ENCODE data around the gene ADH1B. TPM values are rescaled to one million over a fixed set of nuclear protein-coding genes. Genes with fewer than 3 reads are reported as not detected.
"Not testable (repeated sequence)": the region's sequence is repeated elsewhere in the genome, so short reads cannot be mapped to it uniquely, and the experiment has no call there.

ADH1B gene
- total RNA-seq, 1 donor from 2014 or later, result 0.08 TPM

- no peak for TF ChIP-seq CTCF (IDR thresholded peaks at IDR 0.05; ENCODE audit: insufficient read depth, low read length, poor library complexity, severe bottlenecking)
- no peak overlapping the region for H3K4me3 ChIP-seq (ENCODE audit: low read depth, low read length)
- H3K36me3 ChIP-seq (ENCODE audit: control insufficient read depth, insufficient read depth, low read length), result no peaks in the 10 kb centered on the region
- no peaks in the 10 kb centered on the region for H3K27me3 ChIP-seq (ENCODE audit: control insufficient read depth, insufficient read depth, low read length)
- DNase-seq (ENCODE audit: low read depth), result no peak
These were observed 28.1 kb upstream of the ADH1B start for GRCh38 chr4:99349338-99349737.

- H3K36me3 ChIP-seq (ENCODE audit: control insufficient read depth, insufficient read depth, low read length); H3K4me3 ChIP-seq (ENCODE audit: low read depth, low read length); DNase-seq (ENCODE audit: low read depth); H3K27me3 ChIP-seq (ENCODE audit: control insufficient read depth, insufficient read depth, low read length): not testable (repeated sequence)
These were observed 21.4 kb upstream of the ADH1B start for GRCh38 chr4:99342624-99343023.

- no peak for TF ChIP-seq CTCF (IDR thresholded peaks at IDR 0.05; ENCODE audit: insufficient read depth, low read length, poor library complexity, severe bottlenecking)
- no peak for DNase-seq (ENCODE audit: low read depth)
- Histone ChIP-seq H3K27me3 (ENCODE audit: control insufficient read depth, insufficient read depth, low read length) (no peaks in the 10 kb centered on the region), H3K4me3 (ENCODE audit: low read depth, low read length) (no peak overlapping the region), H3K36me3 (ENCODE audit: control insufficient read depth, insufficient read depth, low read length) (no peaks in the 10 kb centered on the region)
These were observed 20.2 kb upstream of the ADH1B start for GRCh38 chr4:99341426-99341825.

GRCh38 chr4:99339172-99339571, 18.0 kb upstream of the ADH1B start:
- no peak overlapping the region for H3K4me3 ChIP-seq (ENCODE audit: low read depth, low read length)
- no peaks in the 10 kb centered on the region for H3K36me3 ChIP-seq (ENCODE audit: control insufficient read depth, insufficient read depth, low read length)
- no peak for TF ChIP-seq CTCF (IDR thresholded peaks at IDR 0.05; ENCODE audit: insufficient read depth, low read length, poor library complexity, severe bottlenecking)
- H3K27me3 ChIP-seq (ENCODE audit: control insufficient read depth, insufficient read depth, low read length), result no peaks in the 10 kb centered on the region
- DNase-seq (ENCODE audit: low read depth), result no peak

- DNase-seq (ENCODE audit: low read depth), result no peak
- no peak for TF ChIP-seq CTCF (IDR thresholded peaks at IDR 0.05; ENCODE audit: insufficient read depth, low read length, poor library complexity, severe bottlenecking)
- H3K36me3 ChIP-seq (ENCODE audit: control insufficient read depth, insufficient read depth, low read length), result no peaks in the 10 kb centered on the region
These were observed 15.4 kb upstream of the ADH1B start for GRCh38 chr4:99336553-99336952.

GRCh38 chr4:99334880-99335279, 13.7 kb upstream of the ADH1B start:
- no peaks in the 10 kb centered on the region for H3K36me3 ChIP-seq (ENCODE audit: control insufficient read depth, insufficient read depth, low read length)
- no peaks in the 10 kb centered on the region for H3K27me3 ChIP-seq (ENCODE audit: control insufficient read depth, insufficient read depth, low read length)
- no peak for TF ChIP-seq CTCF (IDR thresholded peaks at IDR 0.05; ENCODE audit: insufficient read depth, low read length, poor library complexity, severe bottlenecking)
- H3K4me3 ChIP-seq (ENCODE audit: low read depth, low read length), result no peak overlapping the region
- no peak for DNase-seq (ENCODE audit: low read depth)

More at GRCh38 chr4:99336553-99336952, 15.4 kb upstream of the ADH1B start:
- H3K27me3 ChIP-seq (ENCODE audit: control insufficient read depth, insufficient read depth, low read length), result no peaks in the 10 kb centered on the region
- no peak overlapping the region for H3K4me3 ChIP-seq (ENCODE audit: low read depth, low read length)
